Left hindlimb (tissue), 1 donor: Measurements from ENCODE around the gene CALCR.
"Not testable (repeated sequence)": the region's sequence is repeated elsewhere in the genome, so short reads cannot be mapped to it uniquely, and the experiment has no call there.

Experiments
- DNase-seq: peaks from one replicate; pipeline ENCODE4 v3.0.0-alpha.2; 2018

Gene CALCR

GRCh38 chr7:93574646-93575554, at the start of gene CALCR:
Gene CALCR (minus strand): TSS chr7:93574724. CDS start chr7:93486981, 87,743 bp downstream.
- DNase-seq = peak; percentile 45

GRCh38 chr7:93623816-93624215, 49.3 kb upstream of the CALCR start:
- DNase-seq = no peak

DNA sequence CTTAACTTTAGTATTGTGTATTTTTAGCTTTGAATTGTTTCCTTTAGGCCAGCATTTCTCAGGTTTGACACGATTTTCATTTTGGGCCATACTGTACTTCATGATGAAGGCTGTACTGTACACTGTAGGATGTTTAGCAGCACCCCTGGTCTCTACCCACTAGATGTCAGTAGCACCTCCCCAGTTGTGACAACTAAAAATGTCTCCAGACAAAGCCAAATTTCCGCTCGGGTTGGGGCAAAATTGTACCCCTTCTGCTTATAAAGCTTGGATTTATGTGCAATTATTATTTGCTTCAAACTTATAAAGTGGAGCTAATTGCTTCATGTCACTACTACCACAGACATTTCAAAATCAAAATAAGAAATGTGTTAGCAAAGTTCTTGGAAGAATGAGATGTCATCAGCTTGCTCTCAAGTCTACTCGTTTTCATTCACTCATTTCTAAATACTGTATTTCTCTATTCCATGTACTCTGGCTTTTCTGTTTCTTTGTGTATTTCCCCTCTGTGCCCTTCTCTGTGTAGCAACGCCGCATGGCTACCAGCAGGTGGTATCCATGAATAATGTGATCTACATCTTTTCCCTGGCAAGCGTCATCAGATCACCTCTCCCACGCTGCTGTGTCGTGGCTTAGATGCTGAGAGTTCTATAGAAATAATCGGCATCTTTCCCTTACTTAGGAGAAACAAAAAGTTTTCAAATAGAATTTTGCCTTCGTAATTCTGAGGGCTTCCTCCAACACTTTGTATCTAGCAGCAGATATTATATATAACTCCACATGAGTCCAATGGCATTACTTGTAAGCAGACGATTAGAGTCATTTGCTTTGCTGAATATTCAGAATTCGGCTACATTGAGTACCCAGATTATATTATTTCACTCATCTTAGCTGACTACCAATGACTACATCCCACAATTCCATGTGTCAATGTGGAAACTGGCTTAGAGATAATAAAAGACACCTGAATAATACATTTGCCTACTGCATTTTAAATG, 47.8 kb upstream of the CALCR start:
- DNase-seq = no peak

DNA sequence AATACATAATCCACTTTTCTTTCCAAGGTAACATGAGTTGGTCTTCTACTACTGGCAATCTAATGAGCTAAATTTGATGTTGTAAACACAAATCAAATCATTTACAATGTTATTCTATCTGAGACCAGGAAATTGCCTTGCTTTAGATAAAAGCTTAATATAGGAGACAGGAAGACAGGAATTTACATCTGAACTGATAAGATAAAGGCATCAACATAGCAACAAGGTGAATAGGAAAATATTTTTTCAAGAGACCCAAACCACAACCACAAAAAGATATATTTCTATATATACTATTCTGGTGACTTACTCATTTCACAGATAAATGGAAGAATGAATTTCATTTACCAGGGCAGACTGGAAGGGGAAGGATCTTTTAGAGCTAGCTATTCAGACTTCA, 46.3 kb upstream of the CALCR start:
- no peak for DNase-seq

GRCh38 chr7:93620057-93620456, 45.5 kb upstream of the CALCR start:
- no peak for DNase-seq

DNA sequence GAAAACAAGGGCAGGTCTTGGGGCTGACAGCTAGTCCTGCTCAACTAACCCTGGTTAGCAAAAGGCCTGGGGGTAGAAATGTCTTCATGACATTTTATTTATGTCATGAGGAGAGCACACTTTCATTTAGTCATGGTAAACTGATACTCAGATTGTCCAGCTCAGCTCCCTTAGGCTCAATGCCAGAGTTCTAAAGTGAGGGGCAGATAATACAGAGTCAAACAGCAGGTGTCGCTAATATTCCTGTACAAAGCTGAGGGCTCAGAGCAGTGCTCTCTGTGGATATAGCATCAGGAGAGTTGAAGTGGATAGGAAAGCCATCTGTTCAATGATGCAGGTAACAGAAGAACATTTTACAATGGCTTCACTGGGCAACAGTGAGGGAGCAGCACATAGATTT, 26.8 kb upstream of the CALCR start:
- DNase-seq = no peak

- no peak for DNase-seq
Observed at GRCh38 chr7:93594250-93594649, 19.7 kb upstream of the CALCR start.

DNA sequence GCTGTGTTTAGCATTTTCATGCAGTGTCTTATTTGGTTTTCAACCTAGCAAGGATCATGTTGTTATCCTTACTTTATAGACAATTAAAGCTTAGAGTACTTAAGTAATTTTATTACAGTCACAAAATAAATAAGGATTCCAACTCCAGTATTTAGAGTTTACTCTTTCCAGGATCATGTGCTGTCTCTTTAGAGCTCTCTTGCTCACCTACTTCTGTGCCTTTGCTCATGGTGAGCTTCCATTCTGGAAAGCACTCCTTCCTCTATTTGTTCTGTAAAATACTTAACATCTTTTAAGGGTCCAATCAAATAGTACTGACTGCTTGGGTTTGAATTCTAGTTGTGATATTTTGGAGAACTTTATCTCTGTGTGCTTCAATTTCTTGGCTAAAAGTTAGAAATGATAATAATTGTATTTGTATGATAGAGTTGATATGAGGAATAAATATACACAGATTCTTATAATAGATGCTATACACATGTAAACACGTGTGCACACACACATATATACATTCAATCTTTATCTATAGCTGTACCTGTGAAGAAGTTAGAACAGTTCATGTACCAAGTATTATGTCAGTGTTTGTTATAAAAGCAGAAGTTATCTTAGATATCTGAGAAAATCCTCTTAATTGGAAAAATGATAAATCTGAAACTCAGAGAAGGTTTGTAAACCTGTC, 18.2 kb upstream of the CALCR start:
- no peak for DNase-seq

DNA sequence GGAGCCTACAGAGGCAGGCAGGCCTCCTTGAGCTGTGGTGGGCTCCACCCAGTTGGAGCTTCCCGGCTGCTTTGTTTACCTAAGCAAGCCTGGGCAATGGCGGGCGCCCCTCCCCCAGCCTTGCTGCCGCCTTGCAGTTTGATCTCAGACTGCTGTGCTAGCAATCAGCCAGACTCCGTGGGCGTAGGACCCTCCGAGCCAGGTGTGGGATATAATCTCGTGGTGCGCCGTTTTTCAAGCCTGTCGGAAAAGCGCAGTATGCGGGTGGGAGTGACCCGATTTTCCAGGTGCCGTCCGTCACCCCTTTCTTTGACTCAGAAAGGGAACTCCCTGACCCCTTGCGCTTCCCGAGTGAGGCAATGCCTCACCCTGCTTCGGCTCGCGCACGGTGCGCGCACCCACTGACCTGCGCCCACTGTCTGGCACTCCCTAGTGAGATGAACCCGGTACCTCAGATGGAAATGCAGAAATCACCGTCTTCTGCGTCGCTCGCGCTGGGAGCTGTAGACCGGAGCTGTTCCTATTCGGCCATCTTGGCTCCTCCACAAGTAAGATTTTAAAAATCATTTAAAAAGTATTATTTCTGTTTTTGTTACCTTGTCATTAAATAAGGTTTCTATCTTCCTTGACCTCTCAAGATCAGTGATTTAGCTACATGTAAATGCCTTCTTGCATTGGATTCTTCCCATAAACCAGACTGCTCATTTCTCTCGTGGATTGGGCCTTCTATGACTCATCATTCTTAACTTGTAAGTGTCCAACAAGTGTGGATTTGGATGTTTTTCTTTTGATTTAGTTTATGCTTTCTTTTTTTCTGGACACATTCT, 16.9 kb upstream of the CALCR start:
- not testable (repeated sequence) for DNase-seq

DNA sequence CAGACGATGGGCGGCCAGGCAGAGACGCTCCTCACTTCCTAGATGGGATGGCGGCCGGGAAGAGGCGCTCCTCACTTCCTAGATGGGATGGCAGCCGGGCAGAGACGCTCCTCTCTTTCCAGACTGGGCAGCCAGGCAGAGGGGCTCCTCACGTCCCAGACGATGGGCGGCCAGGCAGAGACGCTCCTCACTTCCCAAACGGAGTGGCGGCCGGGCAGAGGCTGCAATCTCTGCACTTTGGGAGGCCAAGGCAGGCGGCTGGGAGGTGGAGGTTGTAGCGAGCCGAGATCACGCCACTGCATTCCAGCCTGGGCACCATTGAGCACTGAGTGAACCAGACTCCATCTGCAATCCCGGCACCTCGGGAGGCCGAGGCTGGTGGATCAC, 11.9 kb upstream of the CALCR start:
- DNase-seq = not testable (repeated sequence)

DNA sequence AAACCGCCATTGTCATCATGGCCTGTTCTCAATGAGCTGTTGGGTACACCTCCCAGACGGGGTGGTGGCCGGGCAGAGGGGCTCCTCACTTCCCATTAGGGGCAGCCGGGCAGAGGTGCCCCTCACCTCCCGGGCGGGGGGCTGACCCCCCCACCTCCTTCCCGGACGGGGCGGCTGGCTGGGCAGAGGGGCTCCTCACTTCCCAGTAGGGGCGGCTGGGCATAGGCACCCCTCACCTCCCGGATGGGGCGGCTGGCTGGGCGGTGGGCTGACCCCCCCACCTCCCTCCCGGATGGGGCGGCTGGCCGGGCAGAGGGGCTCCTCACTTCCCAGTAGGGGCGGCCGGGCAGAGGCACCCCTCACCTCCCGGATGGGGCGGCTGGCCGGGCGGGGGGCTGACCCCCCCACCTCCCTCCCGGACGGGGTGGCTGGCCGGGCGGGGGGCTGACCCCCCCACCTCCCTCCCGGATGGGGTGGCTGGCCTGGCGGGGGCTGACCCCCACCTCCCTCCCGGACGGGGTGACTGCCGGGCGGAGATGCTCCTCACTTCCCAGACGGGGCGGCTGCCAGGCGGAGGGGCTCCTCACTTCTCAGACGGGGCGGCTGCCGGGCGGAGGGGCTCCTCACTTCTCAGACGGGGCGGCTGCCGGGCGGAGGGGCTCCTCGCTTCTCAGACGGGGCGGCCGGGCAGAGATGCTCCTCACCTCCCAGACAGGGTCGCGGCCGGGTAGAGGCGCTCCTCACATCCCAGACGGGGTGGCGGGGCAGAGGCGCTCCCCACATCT, 11.4 kb upstream of the CALCR start:
- not testable (repeated sequence) for DNase-seq

- DNase-seq = no peak
Observed at GRCh38 chr7:93579431-93579830, 4.9 kb upstream of the CALCR start.

- DNase-seq = no peak
Observed at GRCh38 chr7:93578762-93579161, 4.2 kb upstream of the CALCR start.

DNA sequence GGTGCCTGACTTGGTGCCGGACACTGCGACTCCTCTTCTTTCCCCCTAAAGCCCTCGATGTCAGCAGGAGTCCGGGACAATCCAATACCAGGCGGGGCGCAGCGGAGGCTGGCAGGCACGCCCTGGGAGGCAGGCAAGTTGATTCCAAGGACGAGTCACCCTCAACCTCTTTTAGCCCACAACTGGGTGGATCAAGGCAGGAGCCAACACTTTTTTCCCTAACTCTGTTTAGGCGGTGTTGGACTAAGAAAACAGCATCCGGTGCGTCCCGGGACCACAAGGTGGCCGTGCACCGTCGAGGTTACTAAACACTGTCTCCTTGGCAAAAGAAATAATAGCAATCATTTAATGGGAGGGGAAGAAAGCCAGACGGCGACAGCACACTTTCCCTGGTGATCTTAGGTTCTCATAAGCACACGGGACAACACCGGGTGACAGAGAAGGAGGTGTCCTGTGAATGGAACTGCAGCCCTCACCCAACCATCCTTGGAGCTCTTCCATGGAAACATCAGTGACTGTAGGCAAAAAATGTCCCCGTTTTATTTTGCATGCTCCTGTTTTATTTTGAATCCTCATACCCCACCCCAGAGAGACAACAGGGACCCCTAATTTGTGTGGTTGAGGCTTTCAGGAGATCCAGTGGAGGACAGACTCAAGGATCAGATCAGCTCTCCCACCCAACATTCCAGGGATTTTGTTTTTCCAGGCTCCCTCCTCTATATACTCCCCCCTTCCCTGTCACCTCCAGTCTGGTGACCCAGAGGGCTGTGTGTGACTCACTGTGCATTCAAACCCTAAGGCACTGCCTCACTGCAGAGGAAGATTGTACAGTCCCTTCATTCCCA, 1.3 kb upstream of the CALCR start:
- DNase-seq = no peak

GRCh38 chr7:93574269-93574645, 267 bp downstream of the CALCR start:
- no peak for DNase-seq

DNA sequence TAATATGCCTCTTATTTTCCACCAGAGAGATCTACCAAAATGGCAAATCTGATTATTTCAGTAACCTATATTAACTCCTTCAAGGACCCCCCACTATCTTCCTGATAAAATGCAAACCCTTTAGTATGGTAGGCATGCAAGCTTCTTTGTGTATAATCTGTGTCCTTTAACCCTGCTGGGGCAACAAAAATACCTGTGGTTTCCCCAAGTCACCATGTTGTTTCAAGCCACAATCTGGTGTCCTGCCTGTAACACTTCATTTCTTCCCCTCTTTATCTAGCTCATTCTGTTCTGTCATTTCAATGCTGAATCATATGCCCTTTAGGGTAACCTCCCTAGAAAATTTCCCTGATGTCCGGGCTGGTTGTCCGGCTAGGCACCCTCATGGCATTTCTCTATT, 5.3 kb downstream of the CALCR start:
- no peak for DNase-seq

GRCh38 chr7:93566876-93567275, 7.6 kb downstream of the CALCR start:
- no peak for DNase-seq

DNA sequence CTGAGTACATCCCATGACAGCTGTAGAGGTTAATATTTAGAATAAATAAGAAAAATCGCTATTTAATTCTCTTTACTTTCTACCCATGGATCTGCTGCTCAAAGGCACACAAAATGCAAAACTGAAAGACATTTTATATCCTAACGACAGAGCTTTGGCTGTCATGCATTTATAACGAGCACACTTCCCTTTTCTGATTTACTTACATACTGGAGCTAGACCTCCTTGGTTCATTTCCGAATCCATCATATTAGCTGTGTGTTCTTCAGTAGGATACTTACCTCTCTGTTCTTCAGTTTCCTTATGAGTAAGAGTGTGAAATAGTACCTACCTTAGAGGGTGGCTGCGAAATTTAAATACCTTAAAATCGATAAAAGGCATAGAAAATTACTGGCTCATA, 10.9 kb downstream of the CALCR start:
- no peak for DNase-seq

DNA sequence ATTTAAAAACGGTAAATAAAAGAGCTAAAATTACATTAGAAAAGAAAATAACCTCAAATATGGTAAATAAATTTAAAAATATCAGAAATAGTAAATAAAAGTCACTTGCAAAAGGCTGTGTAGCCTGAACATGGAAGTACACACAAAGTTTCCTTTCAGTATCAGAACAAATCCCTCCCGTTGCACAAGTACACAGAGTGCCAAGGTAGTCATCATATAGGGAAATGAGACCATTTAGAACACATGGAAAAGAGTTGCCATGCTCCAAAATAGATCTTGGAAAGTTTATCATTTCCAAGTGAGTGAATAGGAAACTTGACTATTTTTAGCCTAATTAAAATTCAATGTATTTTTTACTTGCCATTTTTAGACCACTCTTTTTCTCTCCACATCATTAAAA, 11.6 kb downstream of the CALCR start:
- DNase-seq = no peak

DNA sequence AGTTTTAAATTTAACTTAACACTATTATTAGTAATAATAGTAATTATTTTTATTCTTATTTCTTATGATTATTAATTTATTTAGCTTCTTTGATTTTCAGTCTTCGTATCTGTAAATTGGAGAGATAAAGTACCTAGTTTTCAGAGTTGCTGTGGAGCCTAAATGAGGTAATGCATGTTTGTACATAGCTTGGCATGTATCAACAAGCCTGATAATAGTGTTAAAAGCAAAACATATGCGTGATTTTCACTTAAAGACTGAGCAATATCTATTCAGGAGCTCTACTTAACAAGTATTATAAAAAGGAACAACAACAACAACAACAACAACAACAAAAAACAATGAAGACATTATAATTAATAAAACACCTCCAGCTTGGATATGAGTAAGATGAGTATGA, 12.4 kb downstream of the CALCR start:
- DNase-seq = no peak
